Left ventricle myocardium inferior (tissue), 1 donor: ENCODE measurements around the gene KRTAP4-1. TPM values are rescaled to one million over a fixed set of nuclear protein-coding genes. Genes with fewer than 3 reads are reported as not detected.
"Not testable (repeated sequence)": the region's sequence is repeated elsewhere in the genome, so short reads cannot be mapped to it uniquely, and the experiment has no call there.

Experiments
- DNase-seq: peaks from one replicate; pipeline ENCODE4 v3.0.0-alpha.2; 2020
- H3K27ac ChIP-seq: fragments of 200-600 bp; replicated peaks from 2 replicates; pipeline ENCODE4 v1.8.0; 2021
- H3K27me3 ChIP-seq: fragments of 200-600 bp; 2 replicates; pipeline ENCODE4 v1.8.0; 2021; ENCODE audit warnings: low read depth
- H3K36me3 ChIP-seq: fragments of 200-600 bp; 2 replicates; pipeline ENCODE4 v1.8.0; 2021
- H3K4me1 ChIP-seq: fragments of 200-600 bp; 2 replicates; pipeline ENCODE4 v1.8.0; 2021
- H3K4me3 ChIP-seq: fragments of 200-600 bp; 2 replicates; pipeline ENCODE4 v1.8.0; 2021; ENCODE audit warnings: mild to moderate bottlenecking, moderate library complexity
- H3K9me3 ChIP-seq: fragments of 200-600 bp; replicated peaks from 2 replicates; pipeline ENCODE4 v1.8.0; 2021
- CTCF ChIP-seq: fragments of 200-600 bp; IDR thresholded peaks from 2 replicates; pipeline ENCODE4 v1.8.0; 2021; ENCODE audit warnings: antibody characterized with exemption, mild to moderate bottlenecking, borderline replicate concordance
- intact Hi-C: fragments of 100-400 bp; cut with micrococcal nuclease; formaldehyde crosslinking; loops from one replicate; pipeline ENCODE4 v1.11.0; 2022
- total RNA-seq: library from RNA; stranded (reverse); fragmentation: NEBNext Ultra II Directional; extraction: Animal tissue kit (Norgen Biotek cat#: 25700); gene quantifications from one replicate; pipeline ENCODE4 v1.2.1, GENCODE V29; 2021
- donor health status: DM: no; HTN: yes; CAD: no; lungs with severe emphysema.

KRTAP4-1 gene
- total RNA-seq, 1 donor from 2014 or later, result not detected

- peaks cover 7% of the 10 kb centered on the region for H3K9me3 ChIP-seq
- H3K4me3 ChIP-seq, result no peak overlapping the region
- TF ChIP-seq CTCF, result no peak
- intact Hi-C loops, result no loop called here
- no peak for DNase-seq
- H3K4me1 ChIP-seq, result no peaks in the 10 kb centered on the region
- H3K36me3 ChIP-seq, result no peaks in the 10 kb centered on the region
- peaks cover 63% of the 10 kb centered on the region for H3K27me3 ChIP-seq
- H3K27ac ChIP-seq, result no peak overlapping the region
Observed at GRCh38 chr17:41150026-41150425, 34.7 kb downstream of the KRTAP4-1 start.

GRCh38 chr17:41149652-41149985 is 35.1 kb downstream of the KRTAP4-1 start, which contains the start of gene KRTAP4-5:
Gene KRTAP4-5 (minus strand): TSS chr17:41149825. CDS start chr17:41149767, 58 bp downstream.
- DNase-seq, result no peak
- Histone ChIP-seq H3K27ac (no peak within 1 kb of the TSS), H3K36me3 (no peaks in the 10 kb centered on the region), H3K4me3 (no peak within 1 kb of the TSS), H3K9me3 (peaks cover 3% of the 10 kb centered on the region), H3K27me3 (peaks cover 59% of the 10 kb centered on the region), H3K4me1 (no peaks in the 10 kb centered on the region)
- intact Hi-C loops, result no loop called here
- TF ChIP-seq CTCF, result no peak

DNA sequence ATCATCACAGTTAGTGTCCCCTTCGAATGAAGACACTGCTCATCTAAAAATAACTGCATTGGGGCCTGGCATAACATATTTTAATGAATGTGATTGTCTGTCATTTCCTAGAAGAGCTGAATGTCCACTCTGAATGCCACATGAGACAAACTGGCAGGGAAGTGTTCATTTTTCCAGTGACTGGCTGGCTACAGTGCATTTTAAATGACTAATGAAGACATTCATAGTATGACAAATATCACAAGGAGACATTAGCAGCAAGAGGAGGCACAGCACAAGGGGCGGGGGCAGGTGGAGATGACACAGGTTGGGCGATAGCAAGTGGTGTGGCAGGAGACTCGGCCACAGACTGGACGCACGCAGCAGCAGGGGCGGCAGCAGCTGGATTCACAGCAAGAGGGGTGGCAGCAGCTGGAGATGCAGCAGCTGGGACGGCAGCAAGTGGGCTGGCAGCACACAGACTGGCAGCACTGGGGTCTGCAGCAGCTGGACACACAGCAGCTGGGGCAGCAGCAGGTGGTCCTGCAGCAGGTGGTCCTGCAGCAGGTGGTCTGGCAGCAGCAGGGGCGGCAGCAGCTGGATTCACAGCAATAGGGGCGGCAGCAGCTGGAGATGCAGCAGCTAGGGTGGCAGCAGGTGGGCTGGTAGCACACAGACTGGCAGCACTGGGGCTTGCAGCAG is 35.6 kb downstream of the KRTAP4-1 start:
- H3K4me3 ChIP-seq, intact Hi-C loops, H3K36me3 ChIP-seq, DNase-seq, H3K27ac ChIP-seq, H3K4me1 ChIP-seq, H3K9me3 ChIP-seq: not testable (repeated sequence)
- H3K27me3 ChIP-seq, result peaks cover 54% of the 10 kb centered on the region

GRCh38 chr17:41147531-41148204 is 37.0 kb downstream of the KRTAP4-1 start:
- no peaks in the 10 kb centered on the region for H3K36me3 ChIP-seq
- peaks cover 18% of the 10 kb centered on the region for H3K9me3 ChIP-seq
- no peak overlapping the region for H3K27ac ChIP-seq
- H3K27me3 ChIP-seq, result peaks cover 40% of the 10 kb centered on the region
- intact Hi-C loops, result no loop called here
- no peak for DNase-seq
- no peak for TF ChIP-seq CTCF
- no peaks in the 10 kb centered on the region for H3K4me1 ChIP-seq
- H3K4me3 ChIP-seq, result no peak overlapping the region

DNA sequence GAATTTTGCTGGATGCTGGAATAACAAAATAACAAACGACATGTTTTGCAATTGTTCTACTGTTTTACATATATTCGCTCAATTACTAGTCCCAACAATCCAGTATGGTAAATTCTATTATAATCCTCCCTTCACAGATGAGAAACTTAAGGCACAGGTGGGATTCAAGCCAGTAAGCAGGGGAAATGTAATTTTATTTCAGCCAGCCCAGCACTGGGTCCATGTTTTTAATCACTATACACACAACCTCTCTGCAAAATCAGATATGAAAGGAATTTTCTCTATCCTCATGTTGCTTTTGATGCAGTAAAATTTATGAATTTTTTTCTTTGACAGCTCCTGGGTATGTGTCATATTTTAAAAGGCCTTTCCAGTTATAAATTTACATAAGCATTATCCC is 39.5 kb downstream of the KRTAP4-1 start:
- intact Hi-C loops, result no loop called here

More for the DNA sequence above, 39.5 kb downstream of the KRTAP4-1 start:
- H3K9me3 ChIP-seq, result peaks cover 30% of the 10 kb centered on the region
- DNase-seq, result no peak
- TF ChIP-seq CTCF, result no peak
- no peak overlapping the region for H3K4me3 ChIP-seq
- no peaks in the 10 kb centered on the region for H3K36me3 ChIP-seq
- H3K27ac ChIP-seq, result no peak overlapping the region
- H3K27me3 ChIP-seq, result peaks cover 32% of the 10 kb centered on the region
- no peaks in the 10 kb centered on the region for H3K4me1 ChIP-seq
